Measurements from ENCODE around the gene UTS2R.
"Not testable (repeated sequence)": the region's sequence is repeated elsewhere in the genome, so short reads cannot be mapped to it uniquely, and the experiment has no call there.

The UTS2R gene

DNA sequence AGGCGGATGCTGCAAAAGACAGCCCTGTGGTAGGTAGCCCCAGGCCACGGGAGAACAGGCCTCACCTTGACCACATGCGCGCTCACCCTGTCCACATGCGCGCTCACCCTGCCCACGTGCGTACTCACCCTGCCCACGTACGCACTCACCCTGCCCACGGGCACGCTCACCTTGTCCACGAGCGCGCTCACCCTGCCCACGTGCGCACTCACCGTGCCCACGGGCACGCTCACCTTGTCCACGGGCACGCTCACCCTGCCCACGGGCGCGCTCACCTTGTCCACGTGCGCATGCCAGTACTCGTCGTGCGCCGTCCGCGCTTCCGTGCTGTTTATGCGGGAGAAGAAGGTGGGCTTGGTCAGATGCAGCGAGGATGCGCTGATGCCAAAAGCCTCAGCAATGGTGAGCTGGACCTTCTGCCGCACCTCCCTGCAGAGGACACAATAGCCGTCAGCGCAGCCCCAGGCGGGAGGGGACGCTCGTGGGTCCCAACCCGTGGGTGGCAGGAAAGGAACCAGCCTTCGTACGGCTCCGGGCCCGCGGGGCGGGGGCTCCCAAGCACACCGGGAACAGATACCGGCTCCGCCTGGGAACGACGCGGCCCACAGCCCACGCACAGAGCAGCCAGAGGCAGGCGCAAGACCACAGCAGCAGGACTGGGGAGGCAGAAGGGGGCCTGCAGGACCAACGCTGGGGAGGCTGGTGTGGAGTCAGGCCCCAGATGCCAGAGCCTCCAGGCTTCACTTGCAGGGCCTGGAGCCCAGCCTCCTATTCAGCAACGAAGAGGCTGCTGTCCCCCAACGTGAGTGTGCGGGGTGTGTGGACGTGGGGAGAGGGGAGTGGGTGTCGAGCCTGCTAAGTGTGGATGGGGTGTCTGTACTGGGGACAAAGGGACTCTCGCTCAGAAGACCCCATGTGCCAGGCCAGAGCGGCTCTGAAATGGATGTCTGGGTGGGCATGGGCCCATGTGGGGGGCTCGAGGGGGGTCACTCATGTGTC, 32.4 kb downstream of the UTS2R start:
- TF ChIP-seq POU2F2 (IDR thresholded peaks at IDR 0.05; ENCODE audit: low read depth, low read length): 0 out of 2 replicates have a peak, but pooled peaks have one; percentile 22
- TF ChIP-seq TAF1 (IDR thresholded peaks at IDR 0.05; ENCODE audit: low read depth, low read length): no peak
- TF ChIP-seq POLR2AphosphoS5 (IDR thresholded peaks at IDR 0.05; ENCODE audit: low read depth, low read length): no peak
- TF ChIP-seq SPI1 (IDR thresholded peaks at IDR 0.05; ENCODE audit: low read depth, low read length): no peak
- TF ChIP-seq POLR2A (IDR thresholded peaks at IDR 0.05; ENCODE audit: low read depth, low read length): no peak
- TF ChIP-seq PAX5 (IDR thresholded peaks at IDR 0.05; ENCODE audit: insufficient read depth, low read length, severe bottlenecking): no peak
- DNase-seq (ENCODE audit: insufficient read length, low spot score) (no peak), FAIRE-seq (peak; percentile 78)

DNA sequence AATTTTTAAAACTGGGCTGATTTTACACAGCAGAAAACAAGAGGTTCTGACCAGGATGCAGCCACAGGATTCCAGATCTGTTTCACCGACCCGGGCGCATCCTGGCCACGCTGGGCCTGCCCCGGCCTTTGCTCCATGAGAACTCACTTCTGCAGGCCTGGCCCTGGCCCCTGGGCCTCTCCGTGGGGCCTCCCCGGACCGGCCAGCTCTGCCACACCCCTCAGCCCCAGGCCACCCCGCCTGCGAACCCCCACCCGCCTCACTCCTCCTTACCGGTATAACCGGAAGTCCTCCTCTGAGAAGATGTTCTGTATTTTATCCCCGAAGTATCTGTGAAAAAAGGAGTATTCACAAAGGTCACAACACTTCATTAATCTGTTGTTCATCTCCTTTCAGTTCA, 33.5 kb downstream of the UTS2R start:
- DNase-seq (ENCODE audit: insufficient read length, low spot score) (no peak), FAIRE-seq (no peak)
- TF ChIP-seq SPI1 (IDR thresholded peaks at IDR 0.05; ENCODE audit: low read depth, low read length): no peak
- no peak for TF ChIP-seq POLR2A (IDR thresholded peaks at IDR 0.05; ENCODE audit: low read depth, low read length)

DNA sequence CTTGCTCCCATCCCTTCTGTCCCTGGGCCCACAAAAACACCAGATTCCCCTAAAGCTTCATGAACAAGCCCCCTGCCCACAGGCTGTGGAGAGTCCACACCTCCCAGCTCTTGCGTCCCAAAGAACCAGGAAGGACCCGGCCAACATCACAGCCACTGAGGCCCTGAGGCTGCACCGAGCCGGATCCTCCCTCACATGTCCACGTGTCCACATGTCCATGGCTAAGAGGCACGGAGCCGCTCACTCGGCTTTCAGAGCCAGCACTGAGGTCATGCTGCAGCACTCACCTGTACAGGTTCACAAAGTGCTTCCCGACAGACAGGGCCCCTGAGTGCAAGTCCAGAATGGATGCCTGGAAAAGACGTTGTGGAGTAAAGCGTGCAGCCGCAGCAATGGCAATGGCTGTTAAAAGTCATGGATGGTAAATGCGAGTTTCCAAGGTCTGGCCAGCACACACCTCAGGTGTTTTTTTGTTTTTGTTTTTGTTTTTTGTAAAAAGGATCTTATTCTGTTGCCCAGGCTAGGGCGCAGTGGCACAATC, 34.6 kb downstream of the UTS2R start:
- TF ChIP-seq POU2F2 (IDR thresholded peaks at IDR 0.05; ENCODE audit: low read depth, low read length) (no peak), TAF1 (IDR thresholded peaks at IDR 0.05; ENCODE audit: low read depth, low read length) (no peak), PAX5 (IDR thresholded peaks at IDR 0.05; ENCODE audit: insufficient read depth, low read length, severe bottlenecking) (no peak), SPI1 (IDR thresholded peaks at IDR 0.05; ENCODE audit: low read depth, low read length) (no peak), POLR2AphosphoS5 (IDR thresholded peaks at IDR 0.05; ENCODE audit: low read depth, low read length) (no peak), POLR2A (IDR thresholded peaks at IDR 0.05; ENCODE audit: low read depth, low read length) (no peak)
- no peak for DNase-seq (ENCODE audit: insufficient read length, low spot score)
- no peak for FAIRE-seq

DNA sequence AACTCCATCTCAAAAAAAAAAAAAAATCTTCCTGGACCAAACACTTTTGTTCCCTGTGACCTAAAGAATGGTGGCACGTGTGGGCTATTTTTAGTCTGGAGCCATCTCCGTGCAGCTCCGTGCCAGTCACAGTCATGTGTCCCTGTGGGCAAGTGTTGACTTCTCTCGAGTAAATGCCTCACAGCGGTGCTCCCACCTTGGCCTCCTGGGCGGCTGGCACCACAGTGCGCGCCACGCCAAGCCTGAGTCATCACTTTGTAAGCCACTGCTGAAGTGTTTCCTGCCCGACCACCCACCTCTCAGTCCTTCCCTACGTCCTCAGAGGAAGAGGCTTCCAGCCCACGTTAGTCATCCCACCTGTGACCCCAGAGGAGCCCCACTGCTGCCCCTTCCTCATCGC, 35.7 kb downstream of the UTS2R start:
- DNase-seq (ENCODE audit: insufficient read length, low spot score) (no peak), FAIRE-seq (no peak)
- TF ChIP-seq POLR2AphosphoS5 (IDR thresholded peaks at IDR 0.05; ENCODE audit: low read depth, low read length): no peak
- TF ChIP-seq PAX5 (IDR thresholded peaks at IDR 0.05; ENCODE audit: insufficient read depth, low read length, severe bottlenecking): no peak
- no peak for TF ChIP-seq TAF1 (IDR thresholded peaks at IDR 0.05; ENCODE audit: low read depth, low read length)
- TF ChIP-seq SPI1 (IDR thresholded peaks at IDR 0.05; ENCODE audit: low read depth, low read length): no peak
- TF ChIP-seq POU2F2 (IDR thresholded peaks at IDR 0.05; ENCODE audit: low read depth, low read length): no peak
- no peak for TF ChIP-seq POLR2A (IDR thresholded peaks at IDR 0.05; ENCODE audit: low read depth, low read length)

DNA sequence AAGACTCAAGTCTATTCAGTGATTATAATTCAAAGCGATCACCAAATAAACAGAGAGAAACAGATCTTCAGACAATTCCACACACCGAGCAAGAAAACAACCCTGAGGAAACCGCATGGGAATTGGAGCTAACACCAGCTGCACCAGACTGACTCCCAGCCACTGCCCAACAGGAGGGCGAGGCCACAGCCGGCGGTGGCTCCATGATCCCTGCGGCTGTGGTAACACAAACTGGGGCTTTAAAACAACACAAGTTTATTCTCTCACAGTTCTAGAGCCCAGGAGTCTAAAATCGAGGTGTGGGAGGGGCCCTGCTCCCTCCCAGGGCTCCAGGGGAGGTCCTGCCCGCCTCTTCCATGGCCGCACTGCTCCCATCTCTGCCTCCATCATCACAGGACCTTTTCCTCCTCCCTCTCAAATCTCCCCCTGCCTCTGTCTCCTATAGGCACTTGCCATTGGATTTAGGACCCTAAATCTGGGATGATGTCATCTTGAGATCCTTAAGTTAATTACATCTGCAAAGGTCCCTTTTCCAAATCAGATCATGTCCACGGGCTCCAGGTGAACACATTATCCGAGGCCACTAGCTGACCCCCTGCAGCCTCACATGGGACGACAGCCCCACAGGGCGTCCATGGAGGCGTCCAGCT, 36.8 kb downstream of the UTS2R start:
- DNase-seq (ENCODE audit: insufficient read length, low spot score): no peak
- no peak for FAIRE-seq
- TF ChIP-seq POU2F2 (IDR thresholded peaks at IDR 0.05; ENCODE audit: low read depth, low read length) (no peak), POLR2A (IDR thresholded peaks at IDR 0.05; ENCODE audit: low read depth, low read length) (no peak), SPI1 (IDR thresholded peaks at IDR 0.05; ENCODE audit: low read depth, low read length) (no peak), PAX5 (IDR thresholded peaks at IDR 0.05; ENCODE audit: insufficient read depth, low read length, severe bottlenecking) (no peak), TAF1 (IDR thresholded peaks at IDR 0.05; ENCODE audit: low read depth, low read length) (no peak), POLR2AphosphoS5 (IDR thresholded peaks at IDR 0.05; ENCODE audit: low read depth, low read length) (no peak)

DNA sequence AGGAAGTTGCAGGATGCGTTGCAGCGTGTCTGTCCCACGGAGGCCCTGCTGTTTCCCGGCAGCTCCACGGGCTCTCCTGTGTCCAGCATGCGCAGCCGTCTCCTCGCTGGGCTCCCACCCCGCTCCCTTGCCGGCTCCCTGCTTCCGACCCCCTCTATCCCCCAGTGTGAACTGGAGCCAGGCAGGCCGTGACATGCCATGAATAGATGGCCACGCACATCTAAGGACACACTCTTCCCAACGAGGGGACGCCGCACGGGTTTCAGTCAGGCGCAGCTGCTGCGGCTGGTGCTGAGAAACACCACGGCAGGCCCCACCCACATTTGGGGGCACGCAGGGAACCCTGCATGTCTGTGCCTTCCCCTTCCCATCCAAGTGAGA, 37.4 kb downstream of the UTS2R start:
- DNase-seq (ENCODE audit: insufficient read length, low spot score) (no peak), FAIRE-seq (no peak)
- TF ChIP-seq POU2F2 (IDR thresholded peaks at IDR 0.05; ENCODE audit: low read depth, low read length) (no peak), POLR2A (IDR thresholded peaks at IDR 0.05; ENCODE audit: low read depth, low read length) (no peak), POLR2AphosphoS5 (IDR thresholded peaks at IDR 0.05; ENCODE audit: low read depth, low read length) (no peak), TAF1 (IDR thresholded peaks at IDR 0.05; ENCODE audit: low read depth, low read length) (no peak), PAX5 (IDR thresholded peaks at IDR 0.05; ENCODE audit: insufficient read depth, low read length, severe bottlenecking) (no peak)

DNA sequence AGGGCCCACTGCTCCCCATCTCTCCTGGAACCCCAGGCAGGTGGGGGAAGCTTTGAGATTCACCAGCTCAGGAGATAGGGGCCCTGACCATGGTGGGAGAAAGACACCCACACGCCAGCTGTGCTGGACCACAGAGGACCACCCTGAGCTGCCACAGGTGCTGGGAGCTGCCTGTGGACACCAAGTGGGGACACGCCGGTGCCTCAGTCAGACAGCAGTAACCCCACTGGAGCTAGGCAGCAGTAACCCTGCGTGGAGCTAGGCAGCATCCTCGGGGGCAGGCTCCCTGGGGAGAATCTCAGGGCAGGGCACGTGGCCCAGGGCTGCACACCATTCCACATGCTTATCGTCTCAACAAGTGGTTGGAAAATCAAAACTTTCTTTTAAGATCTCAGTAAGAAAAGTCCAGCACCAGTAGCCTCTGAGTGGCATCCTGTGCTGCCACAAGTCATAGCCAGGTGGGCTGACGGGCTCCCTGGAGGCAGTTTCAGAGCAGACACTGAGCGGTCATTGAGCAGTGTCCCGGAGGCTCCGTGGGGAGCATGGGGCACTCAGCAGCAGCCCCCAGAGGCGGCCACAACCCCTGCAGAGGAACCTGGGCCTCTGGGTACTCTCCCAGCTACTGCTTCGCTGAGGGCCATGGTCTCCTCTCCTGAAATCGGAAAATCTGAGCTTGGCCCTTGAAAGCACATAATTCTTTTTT, 38.6 kb downstream of the UTS2R start:
- no peak for TF ChIP-seq SPI1 (IDR thresholded peaks at IDR 0.05; ENCODE audit: low read depth, low read length)
- TF ChIP-seq POLR2AphosphoS5 (IDR thresholded peaks at IDR 0.05; ENCODE audit: low read depth, low read length): no peak
- TF ChIP-seq POLR2A (IDR thresholded peaks at IDR 0.05; ENCODE audit: low read depth, low read length): no peak
- no peak for TF ChIP-seq POU2F2 (IDR thresholded peaks at IDR 0.05; ENCODE audit: low read depth, low read length)
- no peak for TF ChIP-seq PAX5 (IDR thresholded peaks at IDR 0.05; ENCODE audit: insufficient read depth, low read length, severe bottlenecking)
- TF ChIP-seq TAF1 (IDR thresholded peaks at IDR 0.05; ENCODE audit: low read depth, low read length): no peak
- DNase-seq (ENCODE audit: insufficient read length, low spot score): no peak
- no peak for FAIRE-seq

DNA sequence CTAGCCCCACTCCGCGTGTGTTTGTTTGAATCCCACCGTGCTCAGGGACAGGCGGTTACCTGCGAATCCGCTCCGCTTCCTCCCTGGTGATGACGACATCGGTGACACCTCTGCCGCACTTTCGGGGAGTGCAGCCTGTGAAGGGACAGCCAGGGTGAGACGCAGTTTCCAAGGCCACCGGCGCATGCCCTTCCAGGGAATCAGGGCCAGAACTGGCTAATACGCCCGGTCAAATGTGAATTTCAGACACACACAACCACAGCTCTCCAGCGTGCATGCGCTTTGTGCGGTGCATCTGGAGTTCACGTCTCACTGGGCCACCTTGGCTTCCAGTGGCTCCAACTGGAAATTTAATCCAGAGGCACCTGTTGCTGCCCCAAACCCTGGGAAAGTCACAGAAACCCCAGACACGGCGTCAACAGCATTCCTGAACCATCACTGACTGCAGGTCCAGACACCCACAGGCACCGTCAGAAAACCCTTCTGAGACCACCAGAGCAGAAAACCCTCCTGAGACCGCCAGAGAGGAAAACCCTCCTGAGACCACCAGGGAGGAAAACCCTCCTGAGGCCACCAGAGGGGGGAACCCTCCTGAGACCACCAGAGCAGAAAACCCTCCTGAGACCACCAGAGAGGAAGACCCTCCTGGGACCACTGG, 40.0 kb downstream of the UTS2R start:
- TF ChIP-seq SPI1 (IDR thresholded peaks at IDR 0.05; ENCODE audit: low read depth, low read length) (no peak), POLR2AphosphoS5 (IDR thresholded peaks at IDR 0.05; ENCODE audit: low read depth, low read length) (no peak), POU2F2 (IDR thresholded peaks at IDR 0.05; ENCODE audit: low read depth, low read length) (no peak), TAF1 (IDR thresholded peaks at IDR 0.05; ENCODE audit: low read depth, low read length) (no peak), POLR2A (IDR thresholded peaks at IDR 0.05; ENCODE audit: low read depth, low read length) (no peak), PAX5 (IDR thresholded peaks at IDR 0.05; ENCODE audit: insufficient read depth, low read length, severe bottlenecking) (no peak)
- FAIRE-seq (no peak), DNase-seq (ENCODE audit: insufficient read length, low spot score) (no peak)

DNA sequence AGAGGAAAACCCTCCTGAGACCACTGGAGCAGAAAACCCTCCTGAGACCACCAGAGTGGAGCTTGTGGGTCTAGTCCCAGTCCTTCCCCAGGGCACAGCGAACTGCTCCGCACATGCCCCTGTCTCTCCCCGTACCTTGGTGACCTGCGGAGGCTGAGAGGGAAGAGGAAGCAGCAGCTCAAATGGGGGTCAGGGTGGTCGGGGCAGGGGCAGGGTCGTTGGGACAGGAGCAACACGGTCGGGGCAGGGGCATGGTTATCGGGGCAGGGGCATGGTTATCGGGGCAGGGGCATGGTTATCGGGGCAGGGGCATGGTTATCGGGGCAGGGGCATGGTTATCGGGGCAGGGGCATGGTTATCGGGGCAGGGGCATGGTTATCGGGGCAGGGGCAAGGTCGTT, 40.5 kb downstream of the UTS2R start:
- not testable (repeated sequence) for FAIRE-seq; DNase-seq (ENCODE audit: insufficient read length, low spot score)

Data from GM12891 (cell line).